GM23338 (cell line): ENCODE data around the gene PRPF6. TPM values are rescaled to one million over a fixed set of nuclear protein-coding genes. Genes with fewer than 3 reads are reported as not detected.

Experiments used
- ATAC-seq: fragments of 200-7000 bp; cut with Tn5 transposase; 3 replicates; pipeline ENCODE4 v1.9.1; 2020
- DNase-seq: peaks from one replicate; pipeline ENCODE4 v3.0.0-alpha.2; 2015; ENCODE audit warnings: low spot score
- H2AFZ ChIP-seq: fragments of 200-600 bp; sonication (generic); 2 replicates; pipeline ENCODE4 v1.8.0; 2016; ENCODE audit warnings: antibody characterized with exemption, mild to moderate bottlenecking, moderate library complexity
- H3F3A ChIP-seq: fragments of 200-600 bp; sonication (generic); replicated peaks from 2 replicates; pipeline ENCODE4 v1.8.0; 2017; ENCODE audit warnings: antibody characterized with exemption, mixed run types, low read depth
- H3K27ac ChIP-seq: fragments of 200-600 bp; sonication (generic); 2 replicates; pipeline ENCODE4 v1.6.1; 2016; ENCODE audit warnings: low read depth
- H3K27me3 ChIP-seq: fragments of 200-600 bp; sonication (generic); 2 replicates; pipeline ENCODE4 v1.8.0; 2016; ENCODE audit warnings: mild to moderate bottlenecking, mixed run types, moderate library complexity; ENCODE audit not compliant: insufficient read depth
- H3K36me3 ChIP-seq: fragments of 200-600 bp; sonication (generic); 2 replicates; pipeline ENCODE4 v1.8.0; 2016; ENCODE audit warnings: mild to moderate bottlenecking; ENCODE audit not compliant: insufficient read depth
- H3K4me1 ChIP-seq: fragments of 200-600 bp; sonication (generic); 2 replicates; pipeline ENCODE4 v1.8.0; 2016; ENCODE audit warnings: mild to moderate bottlenecking, moderate library complexity; ENCODE audit not compliant: insufficient read depth
- H3K4me2 ChIP-seq: fragments of 200-600 bp; sonication (generic); 2 replicates; pipeline ENCODE4 v1.7.1; 2017; ENCODE audit warnings: mixed run types
- H3K4me3 ChIP-seq: fragments of 200-600 bp; sonication (generic); 2 replicates; pipeline ENCODE4 v1.6.1; 2016; ENCODE audit warnings: mixed run types
- H3K79me2 ChIP-seq: fragments of 200-600 bp; sonication (generic); replicated peaks from 2 replicates; pipeline ENCODE4 v1.8.0; 2017; ENCODE audit warnings: mild to moderate bottlenecking; ENCODE audit not compliant: insufficient read depth
- H3K9me2 ChIP-seq: fragments of 200-600 bp; sonication (generic); 2 replicates; pipeline ENCODE4 v1.8.0; 2017; ENCODE audit not compliant: insufficient read depth
- H4K20me1 ChIP-seq: fragments of 200-600 bp; sonication (generic); replicated peaks from 2 replicates; pipeline ENCODE4 v1.8.0; 2017; ENCODE audit warnings: mild to moderate bottlenecking; ENCODE audit not compliant: insufficient read depth
- H3K27ac Mint-ChIP-seq: 2 replicates; pipeline ENCODE4 v1.8.0; 2020; ENCODE audit warnings: inconsistent platforms, mild to moderate bottlenecking, moderate library complexity, mixed read lengths
- H3K27me3 Mint-ChIP-seq: 3 replicates; pipeline ENCODE4 v1.8.0; 2022; ENCODE audit warnings: low read depth, mild to moderate bottlenecking, moderate library complexity, mixed read lengths, inconsistent platforms; ENCODE audit not compliant: insufficient read depth, poor library complexity
- H3K36me3 Mint-ChIP-seq: 3 replicates; pipeline ENCODE4 v1.8.0; 2021; ENCODE audit warnings: low read depth, mild to moderate bottlenecking, inconsistent platforms, moderate library complexity, mixed read lengths
- H3K4me1 Mint-ChIP-seq: 3 replicates; pipeline ENCODE4 v1.8.0; 2020; ENCODE audit warnings: mild to moderate bottlenecking, inconsistent platforms, mixed read lengths
- H3K4me3 Mint-ChIP-seq: 3 replicates; pipeline ENCODE4 v1.8.0; 2021; ENCODE audit warnings: moderate library complexity, mild to moderate bottlenecking, inconsistent platforms, mixed read lengths
- H3K9me3 Mint-ChIP-seq: 3 replicates; pipeline ENCODE4 v1.8.0; 2020; ENCODE audit warnings: moderate library complexity, mild to moderate bottlenecking, inconsistent platforms, mixed read lengths
- CREB1 ChIP-seq: fragments of 250-450 bp; sonication (Bioruptor Pico); IDR thresholded peaks from 2 replicates; pipeline ENCODE4 v1.5.0; 2020; ENCODE audit warnings: low read depth, mild to moderate bottlenecking, moderate library complexity
- CTCF ChIP-seq, 2 experiments: fragments of 200-600 bp in 1 of 2; sonication (generic) in 1 of 2; conservative IDR thresholded peaks; 2 replicates each; pipeline versions ENCODE4 v1.5.1 to v1.6.1; 2016 to 2017; ENCODE audit warnings: antibody characterized with exemption in 2 of 2, low read depth in 2 of 2, mild to moderate bottlenecking in 2 of 2, moderate library complexity in 1 of 2
- EZH2 ChIP-seq: fragments of 200-600 bp; sonication (generic); IDR thresholded peaks from one replicate; pipeline ENCODE4 v1.8.0; 2017; ENCODE audit warnings: antibody characterized with exemption, mild to moderate bottlenecking, low read depth; ENCODE audit not compliant: unreplicated experiment
- EZH2phosphoT487 ChIP-seq: fragments of 200-600 bp; sonication (generic); IDR thresholded peaks from one replicate; pipeline ENCODE4 v1.8.1; 2018; ENCODE audit warnings: antibody characterized with exemption; ENCODE audit not compliant: unreplicated experiment
- JUNB ChIP-seq: IDR thresholded peaks from one replicate; pipeline ENCODE4 v1.6.1; 2016; ENCODE audit warnings: antibody characterized with exemption; ENCODE audit not compliant: unreplicated experiment
- NANOG ChIP-seq: IDR thresholded peaks from 2 replicates; pipeline ENCODE4 v1.6.1; 2016; ENCODE audit warnings: antibody characterized with exemption, borderline replicate concordance
- POLR2AphosphoS5 ChIP-seq: IDR thresholded peaks from 2 replicates; pipeline ENCODE4 v1.6.1; 2016; ENCODE audit warnings: antibody characterized with exemption, low read depth
- ZNF114 ChIP-seq: fragments of 250-450 bp; sonication (Bioruptor Pico); IDR thresholded peaks from 2 replicates; pipeline ENCODE4 v1.5.0; 2020; ENCODE audit warnings: mild to moderate bottlenecking, moderate library complexity
- ZNF331 ChIP-seq: fragments of 250-450 bp; sonication (Bioruptor Pico); IDR thresholded peaks from 2 replicates; pipeline ENCODE4 v1.5.0; 2020; ENCODE audit warnings: low read depth, mild to moderate bottlenecking, moderate library complexity
- polyA plus RNA-seq: library from polyadenylated mRNA; unstranded; fragments of >200 nt; fragmentation: Nextera tagmentation; extraction: Ambion mirVana; gene quantifications from 2 replicates; pipeline ENCODE4 v1.2.1, GENCODE V29; 2016
- total RNA-seq: library from RNA; depleted of rRNA; stranded (reverse); fragments of >200 nt; shearing (Covaris generic); gene quantifications from 2 replicates; pipeline ENCODE4 v1.2.3, GENCODE V29; 2014
- TF ChIP-seq, protein P1 (sequence below): fragments of 250-450 bp; sonication (Bioruptor Pico); IDR thresholded peaks from 2 replicates; pipeline ENCODE4 v1.5.0; 2020; ENCODE audit warnings: mild to moderate bottlenecking, moderate library complexity
- TF ChIP-seq, protein P2 (sequence below): IDR thresholded peaks from 2 replicates; pipeline ENCODE4 v1.6.1; 2016; ENCODE audit warnings: antibody characterized with exemption
- TF ChIP-seq, protein P3 (sequence below): IDR thresholded peaks from one replicate; pipeline ENCODE4 v1.6.1; 2018; ENCODE audit warnings: antibody characterized with exemption; ENCODE audit not compliant: unreplicated experiment

Gene PRPF6
- total and polyA plus RNA-seq, 2 experiments from 2014 or later = 53.8 to 79.9 TPM

- Mint-ChIP-seq H3K27me3 (peaks cover 13% of the 10 kb centered on the region), H3K4me1 (peaks cover 27% of the 10 kb centered on the region), H3K27ac (no peak overlapping the region), H3K4me3 (no peak overlapping the region), H3K36me3 (no peaks in the 10 kb centered on the region), H3K9me3 (no peaks in the 10 kb centered on the region)
- no peaks in the 10 kb centered on the region for H3K79me2 ChIP-seq
- H2AFZ ChIP-seq = no peak overlapping the region
- H4K20me1 ChIP-seq = no peaks in the 10 kb centered on the region
- no peak for TF ChIP-seq ZNF331 (CRISPR knock-in tag)
- TF ChIP-seq ZNF114 (CRISPR knock-in tag) = no peak
- no peak for TF ChIP-seq NANOG
- TF ChIP-seq CTCF (conservative IDR thresholded peaks at IDR 0.05; ENCODE audit: low read depth in 2 of 2) = no peak
- TF ChIP-seq EZH2phosphoT487 = no peak
- TF ChIP-seq, protein P1, sequence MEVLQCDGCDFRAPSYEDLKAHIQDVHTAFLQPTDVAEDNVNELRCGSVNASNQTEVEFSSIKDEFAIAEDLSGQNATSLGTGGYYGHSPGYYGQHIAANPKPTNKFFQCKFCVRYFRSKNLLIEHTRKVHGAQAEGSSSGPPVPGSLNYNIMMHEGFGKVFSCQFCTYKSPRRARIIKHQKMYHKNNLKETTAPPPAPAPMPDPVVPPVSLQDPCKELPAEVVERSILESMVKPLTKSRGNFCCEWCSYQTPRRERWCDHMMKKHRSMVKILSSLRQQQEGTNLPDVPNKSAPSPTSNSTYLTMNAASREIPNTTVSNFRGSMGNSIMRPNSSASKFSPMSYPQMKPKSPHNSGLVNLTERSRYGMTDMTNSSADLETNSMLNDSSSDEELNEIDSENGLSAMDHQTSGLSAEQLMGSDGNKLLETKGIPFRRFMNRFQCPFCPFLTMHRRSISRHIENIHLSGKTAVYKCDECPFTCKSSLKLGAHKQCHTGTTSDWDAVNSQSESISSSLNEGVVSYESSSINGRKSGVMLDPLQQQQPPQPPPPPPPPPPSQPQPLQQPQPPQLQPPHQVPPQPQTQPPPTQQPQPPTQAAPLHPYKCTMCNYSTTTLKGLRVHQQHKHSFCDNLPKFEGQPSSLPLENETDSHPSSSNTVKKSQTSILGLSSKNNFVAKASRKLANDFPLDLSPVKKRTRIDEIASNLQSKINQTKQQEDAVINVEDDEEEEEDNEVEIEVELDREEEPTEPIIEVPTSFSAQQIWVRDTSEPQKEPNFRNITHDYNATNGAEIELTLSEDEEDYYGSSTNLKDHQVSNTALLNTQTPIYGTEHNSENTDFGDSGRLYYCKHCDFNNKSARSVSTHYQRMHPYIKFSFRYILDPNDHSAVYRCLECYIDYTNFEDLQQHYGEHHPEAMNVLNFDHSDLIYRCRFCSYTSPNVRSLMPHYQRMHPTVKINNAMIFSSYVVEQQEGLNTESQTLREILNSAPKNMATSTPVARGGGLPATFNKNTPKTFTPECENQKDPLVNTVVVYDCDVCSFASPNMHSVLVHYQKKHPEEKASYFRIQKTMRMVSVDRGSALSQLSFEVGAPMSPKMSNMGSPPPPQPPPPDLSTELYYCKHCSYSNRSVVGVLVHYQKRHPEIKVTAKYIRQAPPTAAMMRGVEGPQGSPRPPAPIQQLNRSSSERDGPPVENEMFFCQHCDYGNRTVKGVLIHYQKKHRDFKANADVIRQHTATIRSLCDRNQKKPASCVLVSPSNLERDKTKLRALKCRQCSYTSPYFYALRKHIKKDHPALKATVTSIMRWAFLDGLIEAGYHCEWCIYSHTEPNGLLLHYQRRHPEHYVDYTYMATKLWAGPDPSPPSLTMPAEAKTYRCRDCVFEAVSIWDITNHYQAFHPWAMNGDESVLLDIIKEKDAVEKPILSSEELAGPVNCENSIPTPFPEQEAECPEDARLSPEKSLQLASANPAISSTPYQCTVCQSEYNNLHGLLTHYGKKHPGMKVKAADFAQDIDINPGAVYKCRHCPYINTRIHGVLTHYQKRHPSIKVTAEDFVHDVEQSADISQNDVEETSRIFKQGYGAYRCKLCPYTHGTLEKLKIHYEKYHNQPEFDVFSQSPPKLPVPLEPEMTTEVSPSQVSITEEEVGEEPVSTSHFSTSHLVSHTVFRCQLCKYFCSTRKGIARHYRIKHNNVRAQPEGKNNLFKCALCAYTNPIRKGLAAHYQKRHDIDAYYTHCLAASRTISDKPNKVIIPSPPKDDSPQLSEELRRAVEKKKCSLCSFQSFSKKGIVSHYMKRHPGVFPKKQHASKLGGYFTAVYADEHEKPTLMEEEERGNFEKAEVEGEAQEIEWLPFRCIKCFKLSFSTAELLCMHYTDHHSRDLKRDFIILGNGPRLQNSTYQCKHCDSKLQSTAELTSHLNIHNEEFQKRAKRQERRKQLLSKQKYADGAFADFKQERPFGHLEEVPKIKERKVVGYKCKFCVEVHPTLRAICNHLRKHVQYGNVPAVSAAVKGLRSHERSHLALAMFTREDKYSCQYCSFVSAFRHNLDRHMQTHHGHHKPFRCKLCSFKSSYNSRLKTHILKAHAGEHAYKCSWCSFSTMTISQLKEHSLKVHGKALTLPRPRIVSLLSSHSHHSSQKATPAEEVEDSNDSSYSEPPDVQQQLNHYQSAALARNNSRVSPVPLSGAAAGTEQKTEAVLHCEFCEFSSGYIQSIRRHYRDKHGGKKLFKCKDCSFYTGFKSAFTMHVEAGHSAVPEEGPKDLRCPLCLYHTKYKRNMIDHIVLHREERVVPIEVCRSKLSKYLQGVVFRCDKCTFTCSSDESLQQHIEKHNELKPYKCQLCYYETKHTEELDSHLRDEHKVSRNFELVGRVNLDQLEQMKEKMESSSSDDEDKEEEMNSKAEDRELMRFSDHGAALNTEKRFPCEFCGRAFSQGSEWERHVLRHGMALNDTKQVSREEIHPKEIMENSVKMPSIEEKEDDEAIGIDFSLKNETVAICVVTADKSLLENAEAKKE = no peak
- TF ChIP-seq CREB1 (CRISPR knock-in tag) = no peak
- no peak for TF ChIP-seq POLR2AphosphoS5
- TF ChIP-seq, protein P2, sequence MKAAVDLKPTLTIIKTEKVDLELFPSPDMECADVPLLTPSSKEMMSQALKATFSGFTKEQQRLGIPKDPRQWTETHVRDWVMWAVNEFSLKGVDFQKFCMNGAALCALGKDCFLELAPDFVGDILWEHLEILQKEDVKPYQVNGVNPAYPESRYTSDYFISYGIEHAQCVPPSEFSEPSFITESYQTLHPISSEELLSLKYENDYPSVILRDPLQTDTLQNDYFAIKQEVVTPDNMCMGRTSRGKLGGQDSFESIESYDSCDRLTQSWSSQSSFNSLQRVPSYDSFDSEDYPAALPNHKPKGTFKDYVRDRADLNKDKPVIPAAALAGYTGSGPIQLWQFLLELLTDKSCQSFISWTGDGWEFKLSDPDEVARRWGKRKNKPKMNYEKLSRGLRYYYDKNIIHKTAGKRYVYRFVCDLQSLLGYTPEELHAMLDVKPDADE = no peak
- TF ChIP-seq, protein P3, sequence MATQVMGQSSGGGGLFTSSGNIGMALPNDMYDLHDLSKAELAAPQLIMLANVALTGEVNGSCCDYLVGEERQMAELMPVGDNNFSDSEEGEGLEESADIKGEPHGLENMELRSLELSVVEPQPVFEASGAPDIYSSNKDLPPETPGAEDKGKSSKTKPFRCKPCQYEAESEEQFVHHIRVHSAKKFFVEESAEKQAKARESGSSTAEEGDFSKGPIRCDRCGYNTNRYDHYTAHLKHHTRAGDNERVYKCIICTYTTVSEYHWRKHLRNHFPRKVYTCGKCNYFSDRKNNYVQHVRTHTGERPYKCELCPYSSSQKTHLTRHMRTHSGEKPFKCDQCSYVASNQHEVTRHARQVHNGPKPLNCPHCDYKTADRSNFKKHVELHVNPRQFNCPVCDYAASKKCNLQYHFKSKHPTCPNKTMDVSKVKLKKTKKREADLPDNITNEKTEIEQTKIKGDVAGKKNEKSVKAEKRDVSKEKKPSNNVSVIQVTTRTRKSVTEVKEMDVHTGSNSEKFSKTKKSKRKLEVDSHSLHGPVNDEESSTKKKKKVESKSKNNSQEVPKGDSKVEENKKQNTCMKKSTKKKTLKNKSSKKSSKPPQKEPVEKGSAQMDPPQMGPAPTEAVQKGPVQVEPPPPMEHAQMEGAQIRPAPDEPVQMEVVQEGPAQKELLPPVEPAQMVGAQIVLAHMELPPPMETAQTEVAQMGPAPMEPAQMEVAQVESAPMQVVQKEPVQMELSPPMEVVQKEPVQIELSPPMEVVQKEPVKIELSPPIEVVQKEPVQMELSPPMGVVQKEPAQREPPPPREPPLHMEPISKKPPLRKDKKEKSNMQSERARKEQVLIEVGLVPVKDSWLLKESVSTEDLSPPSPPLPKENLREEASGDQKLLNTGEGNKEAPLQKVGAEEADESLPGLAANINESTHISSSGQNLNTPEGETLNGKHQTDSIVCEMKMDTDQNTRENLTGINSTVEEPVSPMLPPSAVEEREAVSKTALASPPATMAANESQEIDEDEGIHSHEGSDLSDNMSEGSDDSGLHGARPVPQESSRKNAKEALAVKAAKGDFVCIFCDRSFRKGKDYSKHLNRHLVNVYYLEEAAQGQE = no peak
- no peak for TF ChIP-seq EZH2
- no peak for TF ChIP-seq JUNB
- no peak for ATAC-seq
- no peak for DNase-seq
- H3K36me3 ChIP-seq = no peaks in the 10 kb centered on the region
- H3K9me2 ChIP-seq = no peaks in the 10 kb centered on the region
- H3K27me3 ChIP-seq = no peaks in the 10 kb centered on the region
- H3K4me2 ChIP-seq = no peak overlapping the region
- H3K27ac ChIP-seq = no peak overlapping the region
- no peak overlapping the region for H3K4me3 ChIP-seq
- peaks cover 11% of the 10 kb centered on the region; the same call in 1 of the 2 replicates for H3K4me1 ChIP-seq
- no peaks in the 10 kb centered on the region for H3F3A ChIP-seq
These were observed 86.9 kb downstream of the PRPF6 start for GRCh38 chr20:64067733-64068307.
